CD14-positive monocyte (primary cell): ENCODE results near the gene CRP. TPM values are rescaled to one million over a fixed set of nuclear protein-coding genes. Genes with fewer than 3 reads are reported as not detected.

Experiments used
- DNase-seq, 3 donors: peaks; one replicate each; pipeline ENCODE4 v3.0.0-alpha.2; 2011 to 2022
- H2AFZ ChIP-seq: 2 replicates; pipeline ENCODE4 v1.6.0; 2012; ENCODE audit warnings: mild to moderate bottlenecking, low read depth, low read length, inconsistent platforms; ENCODE audit not compliant: insufficient read depth, poor library complexity, severe bottlenecking
- H3K27ac ChIP-seq, 2 donors: 1 replicate in 1 of 2; 2 replicates in 1 of 2; pipeline ENCODE4 v1.5.1; 2012 to 2013; ENCODE audit warnings: low read length in 2 of 2, control low read depth in 1 of 2, inconsistent platforms in 1 of 2, low read depth in 1 of 2, mild to moderate bottlenecking in 1 of 2
- H3K27me3 ChIP-seq, 2 donors: one replicate each; pipeline versions ENCODE4 v1.6.0 to v1.6.1; 2011 to 2013; ENCODE audit warnings: low read length in 2 of 2; ENCODE audit not compliant: control insufficient read depth in 2 of 2, insufficient read depth in 2 of 2
- H3K36me3 ChIP-seq, 2 donors: replicated peaks in 1 of 2; 1 replicate in 1 of 2; 2 replicates in 1 of 2; pipeline versions ENCODE4 v1.5.1 to v1.6.1; 2012 to 2013; ENCODE audit warnings: low read length in 2 of 2, control low read depth in 1 of 2, inconsistent platforms in 1 of 2, mild to moderate bottlenecking in 1 of 2; ENCODE audit not compliant: insufficient read depth in 2 of 2, control insufficient read depth in 1 of 2
- H3K4me1 ChIP-seq, 2 donors: 1 replicate in 1 of 2; 2 replicates in 1 of 2; pipeline versions ENCODE4 v1.5.1 to v1.6.1; 2012 to 2013; ENCODE audit warnings: low read length in 2 of 2, control low read depth in 1 of 2, inconsistent platforms in 1 of 2, mild to moderate bottlenecking in 1 of 2, moderate library complexity in 1 of 2; ENCODE audit not compliant: insufficient read depth in 2 of 2, control insufficient read depth in 1 of 2
- H3K4me2 ChIP-seq: replicated peaks from 2 replicates; pipeline ENCODE3; 2012; ENCODE audit warnings: low read length, moderate library complexity, mild to moderate bottlenecking; ENCODE audit not compliant: poor library complexity, severe bottlenecking; ENCODE audit errors: extremely low read depth
- H3K4me3 ChIP-seq, 3 experiments: fragments of 200-600 bp in 1 of 3; sonication (generic) in 1 of 3; replicated peaks in 1 of 3; 1 replicate in 2 of 3; 2 replicates in 1 of 3; pipeline ENCODE4 v1.5.1; 2011 to 2013; ENCODE audit warnings: low read length in 3 of 3, mild to moderate bottlenecking in 3 of 3, control low read depth in 2 of 3, low read depth in 2 of 3, inconsistent platforms in 1 of 3, moderate library complexity in 1 of 3
- H3K79me2 ChIP-seq: 2 replicates; pipeline ENCODE4 v1.6.0; 2012; ENCODE audit warnings: mild to moderate bottlenecking, control low read depth, inconsistent platforms, low read length, moderate library complexity; ENCODE audit not compliant: insufficient read depth
- H3K9ac ChIP-seq: 2 replicates; pipeline ENCODE4 v1.6.0; 2017; ENCODE audit warnings: low read length, mild to moderate bottlenecking; ENCODE audit not compliant: insufficient read depth, poor library complexity, severe bottlenecking
- H3K9me3 ChIP-seq, 2 donors: replicated peaks in 1 of 2; 1 replicate in 1 of 2; 2 replicates in 1 of 2; pipeline versions ENCODE4 v1.5.1 to v1.6.1; 2012 to 2013; ENCODE audit warnings: low read length in 2 of 2, control low read depth in 1 of 2; ENCODE audit not compliant: control insufficient read depth in 1 of 2, insufficient read depth in 1 of 2
- H4K20me1 ChIP-seq: 2 replicates; pipeline ENCODE4 v1.6.0; 2012; ENCODE audit warnings: mild to moderate bottlenecking, low read length, control low read depth, moderate library complexity; ENCODE audit not compliant: insufficient read depth
- H3K27ac Mint-ChIP-seq, 7 donors: one replicate each; pipeline ENCODE4 v1.8.0; 2020; ENCODE audit warnings: mild to moderate bottlenecking in 7 of 7, mixed read lengths in 7 of 7, moderate library complexity in 6 of 7, inconsistent platforms in 2 of 7
- H3K27me3 Mint-ChIP-seq, 3 donors: one replicate each; pipeline ENCODE4 v1.8.0; 2021 to 2022; ENCODE audit warnings: low read depth in 3 of 3, mild to moderate bottlenecking in 3 of 3, mixed read lengths in 3 of 3, moderate library complexity in 3 of 3, inconsistent platforms in 1 of 3
- H3K36me3 Mint-ChIP-seq, 2 donors: one replicate each; pipeline ENCODE4 v1.8.0; 2020; ENCODE audit warnings: mixed read lengths in 2 of 2, inconsistent platforms in 1 of 2, mild to moderate bottlenecking in 1 of 2
- H3K4me1 Mint-ChIP-seq: one replicate; pipeline ENCODE4 v1.8.0; 2020; ENCODE audit warnings: mild to moderate bottlenecking, mixed read lengths
- H3K4me3 Mint-ChIP-seq, 2 donors: one replicate each; pipeline ENCODE4 v1.8.0; 2020; ENCODE audit warnings: mild to moderate bottlenecking in 2 of 2, mixed read lengths in 2 of 2, moderate library complexity in 1 of 2
- H3K9me3 Mint-ChIP-seq, 7 donors: one replicate each; pipeline ENCODE4 v1.8.0; 2020 to 2022; ENCODE audit warnings: mixed read lengths in 7 of 7, mild to moderate bottlenecking in 6 of 7, moderate library complexity in 6 of 7, inconsistent platforms in 2 of 7
- CTCF ChIP-seq: fragments of 200-600 bp; IDR thresholded peaks from one replicate; pipeline ENCODE4 v1.8.0; 2022; ENCODE audit warnings: antibody characterized with exemption, mild to moderate bottlenecking
- WGBS: methylation state at CpG from one replicate; pipeline ENCODE4 v1.1.5; 2013; ENCODE audit warnings: missing lambda C conversion rate; ENCODE audit not compliant: insufficient coverage; 5-methylcytosine and 5-hydroxymethylcytosine counted together
- intact Hi-C, 2 donors: fragments of 100-400 bp; cut with micrococcal nuclease; formaldehyde crosslinking; loops; one replicate each; pipeline versions ENCODE4 v1.15.0 to v1.15.1; 2023
- polyA plus RNA-seq, 3 donors: library from polyadenylated mRNA; depleted of rRNA in 1 of 3; unstranded in 2 of 3; stranded (reverse) in 1 of 3; fragments of 300-500 nt in 2 of 3; fragments of >200 nt in 1 of 3; fragmentation: Illumina TruSeq in 2 of 3; gene quantifications; 1 replicate in 2 of 3; 2 replicates in 1 of 3; pipeline ENCODE4 v1.2.3, GENCODE V29; 2012 to 2021

The CRP gene
- polyA plus RNA-seq, 3 donors: not detected

- no peak overlapping the region for H3K4me3 ChIP-seq
- H3K36me3 ChIP-seq: no peaks in the 10 kb centered on the region
- intact Hi-C loops: no loop called here
- no peaks in the 10 kb centered on the region for H3K79me2 ChIP-seq
- no peak overlapping the region for H2AFZ ChIP-seq
- H3K27ac ChIP-seq: no peak overlapping the region
- no peaks in the 10 kb centered on the region for H3K4me1 ChIP-seq
- H3K4me3 Mint-ChIP-seq: no peak overlapping the region
- no peak for DNase-seq
- no peaks in the 10 kb centered on the region for H3K27me3 ChIP-seq
- H4K20me1 ChIP-seq: no peaks in the 10 kb centered on the region
- no peak overlapping the region for H3K4me2 ChIP-seq
- no peak for TF ChIP-seq CTCF
- no peak overlapping the region for H3K27ac Mint-ChIP-seq
- no peaks in the 10 kb centered on the region for H3K36me3 Mint-ChIP-seq
- H3K9me3 Mint-ChIP-seq: peaks cover 39 to 63% (median 57%) of the 10 kb centered on the region in 7 donors
- H3K27me3 Mint-ChIP-seq: peaks cover 0 to 1% (median 0%) of the 10 kb centered on the region in 3 donors
- H3K4me1 Mint-ChIP-seq: no peaks in the 10 kb centered on the region
- no CpG with 5 or more reads among the region's 2 CpGs for WGBS
- H3K9me3 ChIP-seq: peaks cover 37 to 57% of the 10 kb centered on the region in 2 donors
- no peak overlapping the region for H3K9ac ChIP-seq
These were observed 5.6 kb upstream of the CRP start for GRCh38 chr1:159719990-159720389.

- intact Hi-C loops: no loop called here
- Mint-ChIP-seq H3K4me1 (no peaks in the 10 kb centered on the region), H3K27ac (no peak overlapping the region), H3K4me3 (no peak overlapping the region), H3K36me3 (no peaks in the 10 kb centered on the region), H3K27me3 (peaks cover 0 to 1% (median 0%) of the 10 kb centered on the region in 3 donors), H3K9me3 (peaks cover 24 to 41% (median 36%) of the 10 kb centered on the region in 7 donors)
- no peak overlapping the region for H3K9ac ChIP-seq
- TF ChIP-seq CTCF: no peak
- peaks cover 29 to 37% of the 10 kb centered on the region in 2 donors for H3K9me3 ChIP-seq
- no peaks in the 10 kb centered on the region for H3K36me3 ChIP-seq
- H4K20me1 ChIP-seq: no peaks in the 10 kb centered on the region
- H3K79me2 ChIP-seq: no peaks in the 10 kb centered on the region
- no peak overlapping the region for H2AFZ ChIP-seq
- no peak for DNase-seq
- H3K4me3 ChIP-seq: no peak overlapping the region
- H3K4me1 ChIP-seq: no peaks in the 10 kb centered on the region
- H3K4me2 ChIP-seq: no peak overlapping the region
- H3K27ac ChIP-seq: no peak overlapping the region
- no peaks in the 10 kb centered on the region for H3K27me3 ChIP-seq
- WGBS: no CpG with 5 or more reads among the region's 1 CpG
These were observed 1.5 kb upstream of the CRP start for GRCh38 chr1:159715855-159716254.
